ENCODE data around the gene PRM2. TPM values are rescaled to one million over a fixed set of nuclear protein-coding genes. Genes with fewer than 3 reads are reported as not detected.

The PRM2 gene
- total and polyA plus RNA-seq, 7 donors: not detected

GRCh38 chr16:11250091-11250785, 26.0 kb downstream of the PRM2 start:
- 56 to 61% (median 57%) methylated on average over 16 of the region's 16 CpGs for WGBS, 3 donors
- H3K9me3 ChIP-seq: no peaks in the 10 kb centered on the region
- no peaks in the 10 kb centered on the region for H3K27me3 ChIP-seq (ENCODE audit: insufficient read depth in 3 of 3, low read length in 2 of 3)
- intact Hi-C loops (cut with DNase I): no loop called here
- DNase-seq (no peak), ATAC-seq (peak in 2 of 4 donors; percentile 41 to 42)
- no peaks in the 10 kb centered on the region for H3K4me1 ChIP-seq
- TF ChIP-seq CTCF (IDR thresholded peaks at IDR 0.05): no peak
- no peak overlapping the region for H3K27ac ChIP-seq
- H3K4me3 ChIP-seq: no peak overlapping the region
- no peaks in the 10 kb centered on the region for H3K36me3 ChIP-seq (ENCODE audit: insufficient read depth in 1 of 2, low read depth in 1 of 2)

- H3K9me3 ChIP-seq: no peaks in the 10 kb centered on the region
- DNase-seq (no peak), ATAC-seq (peak in 1 of 4 donors; percentile 17)
- intact Hi-C loops (cut with DNase I): no loop called here
- no peak overlapping the region for H3K4me3 ChIP-seq
- H3K27me3 ChIP-seq (ENCODE audit: insufficient read depth in 3 of 3, low read length in 2 of 3): no peaks in the 10 kb centered on the region
- no peak for TF ChIP-seq CTCF (IDR thresholded peaks at IDR 0.05)
- no peaks in the 10 kb centered on the region for H3K4me1 ChIP-seq
- H3K36me3 ChIP-seq (ENCODE audit: insufficient read depth in 1 of 2, low read depth in 1 of 2): no peaks in the 10 kb centered on the region
- no peak overlapping the region for H3K27ac ChIP-seq
- WGBS, 3 donors: 91 to 93% (median 93%) methylated on average over 61 to 63 of the region's 63 CpGs
Observed at GRCh38 chr16:11249233-11250061, 26.8 kb downstream of the PRM2 start.

GRCh38 chr16:11248133-11248532, 28.1 kb downstream of the PRM2 start:
- no peak for DNase-seq
- intact Hi-C loops (cut with DNase I): no loop called here
- TF ChIP-seq CTCF (IDR thresholded peaks at IDR 0.05): no peak
- Histone ChIP-seq H3K9me3 (no peaks in the 10 kb centered on the region), H3K4me3 (no peak overlapping the region), H3K27ac (no peak overlapping the region), H3K36me3 (ENCODE audit: insufficient read depth in 1 of 2, low read depth in 1 of 2) (no peaks in the 10 kb centered on the region), H3K4me1 (no peaks in the 10 kb centered on the region), H3K27me3 (ENCODE audit: insufficient read depth in 3 of 3, low read length in 2 of 3) (no peaks in the 10 kb centered on the region)
- WGBS, 3 donors: 75 to 86% (median 80%) methylated on average over 8 of the region's 8 CpGs
- ATAC-seq: no peak

GRCh38 chr16:11245988-11246387, 30.3 kb downstream of the PRM2 start:
- no peak overlapping the region for H3K4me3 ChIP-seq
- no peaks in the 10 kb centered on the region for H3K36me3 ChIP-seq (ENCODE audit: insufficient read depth in 1 of 2, low read depth in 1 of 2)
- DNase-seq (no peak), ATAC-seq (no peak)
- peaks cover under 1% of the 10 kb centered on the region for H3K4me1 ChIP-seq
- no peaks in the 10 kb centered on the region for H3K27me3 ChIP-seq (ENCODE audit: insufficient read depth in 3 of 3, low read length in 2 of 3)
- TF ChIP-seq CTCF (IDR thresholded peaks at IDR 0.05): no peak
- H3K9me3 ChIP-seq: no peaks in the 10 kb centered on the region
- intact Hi-C loops (cut with DNase I): no loop called here
- no peak overlapping the region for H3K27ac ChIP-seq

Data from psoas muscle (tissue), 8 donors.